ENCODE data around the gene POU2F1.

GRCh38 chr1:167175901-167176300 is 44.8 kb upstream of the POU2F1 start:
- TF ChIP-seq, protein P1, sequence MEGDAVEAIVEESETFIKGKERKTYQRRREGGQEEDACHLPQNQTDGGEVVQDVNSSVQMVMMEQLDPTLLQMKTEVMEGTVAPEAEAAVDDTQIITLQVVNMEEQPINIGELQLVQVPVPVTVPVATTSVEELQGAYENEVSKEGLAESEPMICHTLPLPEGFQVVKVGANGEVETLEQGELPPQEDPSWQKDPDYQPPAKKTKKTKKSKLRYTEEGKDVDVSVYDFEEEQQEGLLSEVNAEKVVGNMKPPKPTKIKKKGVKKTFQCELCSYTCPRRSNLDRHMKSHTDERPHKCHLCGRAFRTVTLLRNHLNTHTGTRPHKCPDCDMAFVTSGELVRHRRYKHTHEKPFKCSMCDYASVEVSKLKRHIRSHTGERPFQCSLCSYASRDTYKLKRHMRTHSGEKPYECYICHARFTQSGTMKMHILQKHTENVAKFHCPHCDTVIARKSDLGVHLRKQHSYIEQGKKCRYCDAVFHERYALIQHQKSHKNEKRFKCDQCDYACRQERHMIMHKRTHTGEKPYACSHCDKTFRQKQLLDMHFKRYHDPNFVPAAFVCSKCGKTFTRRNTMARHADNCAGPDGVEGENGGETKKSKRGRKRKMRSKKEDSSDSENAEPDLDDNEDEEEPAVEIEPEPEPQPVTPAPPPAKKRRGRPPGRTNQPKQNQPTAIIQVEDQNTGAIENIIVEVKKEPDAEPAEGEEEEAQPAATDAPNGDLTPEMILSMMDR (IDR thresholded peaks at IDR 0.05; ENCODE audit: low read depth, low read length, missing input control): no peak
- no peak for TF ChIP-seq TAF1 (conservative IDR thresholded peaks at IDR 0.05)
- no peak for TF ChIP-seq RAD21 (IDR thresholded peaks at IDR 0.05)
- TF ChIP-seq, protein P2, sequence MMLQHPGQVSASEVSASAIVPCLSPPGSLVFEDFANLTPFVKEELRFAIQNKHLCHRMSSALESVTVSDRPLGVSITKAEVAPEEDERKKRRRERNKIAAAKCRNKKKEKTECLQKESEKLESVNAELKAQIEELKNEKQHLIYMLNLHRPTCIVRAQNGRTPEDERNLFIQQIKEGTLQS (IDR thresholded peaks at IDR 0.05): no peak
- no peak for TF ChIP-seq MAX (IDR thresholded peaks at IDR 0.05)
